GM19397 (cell line): Measurements from ENCODE around the gene MIB2.

Experiments
- ATAC-seq: cut with Tn5 transposase; IDR thresholded peaks from one replicate; pipeline ENCODE4 v1.9.1; 2021; ENCODE audit warnings: mild to moderate bottlenecking, moderate library complexity; ENCODE audit not compliant: unreplicated experiment

The MIB2 gene

DNA sequence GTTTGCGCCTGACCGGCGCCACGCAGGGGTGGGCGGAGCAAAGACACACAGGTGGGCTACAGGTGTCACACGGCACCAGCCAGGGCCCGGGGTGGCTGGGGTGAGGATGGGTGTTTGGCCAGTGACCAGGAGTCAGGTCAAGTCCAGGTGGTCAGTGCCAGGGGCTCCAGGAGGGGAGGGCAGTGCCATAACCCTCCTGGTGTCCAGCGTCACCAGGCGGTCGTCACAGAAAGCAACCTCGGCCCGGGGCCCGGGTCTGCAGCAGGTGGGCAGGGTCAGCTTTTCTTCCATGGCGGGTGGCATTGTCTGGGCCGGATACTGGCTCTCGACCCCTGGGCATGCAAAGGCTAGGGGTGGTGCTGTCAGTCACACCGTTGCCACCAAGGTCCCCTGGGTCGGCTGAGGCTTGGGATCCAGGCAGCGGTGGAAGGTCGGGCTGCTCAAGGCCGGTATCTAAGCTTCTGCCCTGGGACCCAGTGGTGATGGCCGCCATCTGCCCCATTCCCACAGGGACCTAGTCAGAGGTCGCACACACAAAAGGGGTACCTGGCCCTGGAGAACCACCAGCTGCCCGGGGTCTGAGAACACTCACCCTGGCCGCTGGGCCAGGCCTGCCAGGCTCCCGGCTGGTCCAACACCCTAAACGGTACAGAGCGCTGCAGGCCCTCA lies 17.1 kb upstream of the MIB2 start:
- ATAC-seq, result no peak

DNA sequence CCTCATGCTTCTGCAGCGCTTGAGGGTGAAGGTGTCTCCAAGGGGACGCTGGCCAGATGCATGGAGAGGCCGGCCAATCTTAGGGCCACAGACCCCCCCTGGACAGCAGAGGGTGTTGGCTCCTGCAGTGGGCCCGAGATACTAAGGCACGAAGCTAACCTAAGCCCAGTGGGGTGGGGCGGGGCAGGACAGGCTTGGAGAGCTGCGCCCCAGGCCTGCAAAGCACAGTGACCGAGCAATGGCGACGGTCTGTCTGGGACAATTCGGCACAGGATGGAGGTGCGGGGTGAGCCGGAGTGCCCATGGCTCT lies 16.6 kb upstream of the MIB2 start:
- no peak for ATAC-seq

DNA sequence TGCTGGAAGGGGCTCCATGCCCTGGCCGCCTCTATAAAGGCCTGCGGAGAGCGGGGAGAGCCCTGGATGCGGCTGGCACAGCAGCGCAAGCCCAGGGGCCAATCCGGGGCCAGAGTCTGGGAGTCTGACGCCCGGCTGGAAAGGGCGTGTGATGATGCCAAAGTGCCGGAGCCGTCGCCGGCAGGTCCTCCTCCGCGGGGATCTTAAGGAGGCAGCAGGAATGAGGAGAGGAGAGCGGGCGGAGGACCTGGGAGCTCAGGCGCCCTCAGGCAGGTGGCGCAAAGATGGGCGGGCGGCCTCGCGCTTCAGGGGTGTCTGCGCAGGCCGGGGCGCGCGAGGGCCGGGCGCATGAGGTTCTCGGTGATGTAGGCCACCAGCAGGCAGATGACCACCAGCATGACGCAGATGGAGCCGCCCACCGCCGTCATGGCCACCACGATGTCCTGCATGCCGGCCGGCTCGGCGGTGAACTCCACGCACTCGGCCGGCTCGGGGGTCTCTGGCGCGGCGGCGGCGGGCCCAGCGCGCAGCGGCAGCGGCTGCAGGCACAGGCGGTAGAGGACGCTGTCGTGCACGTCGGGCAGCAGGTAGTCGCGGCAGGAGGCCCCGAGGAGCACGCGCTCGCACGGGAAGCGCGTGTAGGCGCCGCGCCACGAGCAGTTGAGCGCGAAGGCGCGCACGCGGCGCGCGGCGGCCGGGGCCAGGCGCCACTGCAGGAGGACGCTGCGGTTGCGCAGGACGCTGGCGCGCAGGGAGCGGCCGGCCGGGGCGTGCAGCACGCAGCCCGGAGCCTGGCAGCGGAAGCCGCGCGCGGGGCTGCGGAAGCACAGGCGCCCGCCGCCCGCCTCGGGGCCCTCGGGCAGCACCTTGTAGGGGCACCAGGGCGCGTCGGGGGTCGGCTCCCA lies 16.0 kb upstream of the MIB2 start:
- no peak for ATAC-seq

DNA sequence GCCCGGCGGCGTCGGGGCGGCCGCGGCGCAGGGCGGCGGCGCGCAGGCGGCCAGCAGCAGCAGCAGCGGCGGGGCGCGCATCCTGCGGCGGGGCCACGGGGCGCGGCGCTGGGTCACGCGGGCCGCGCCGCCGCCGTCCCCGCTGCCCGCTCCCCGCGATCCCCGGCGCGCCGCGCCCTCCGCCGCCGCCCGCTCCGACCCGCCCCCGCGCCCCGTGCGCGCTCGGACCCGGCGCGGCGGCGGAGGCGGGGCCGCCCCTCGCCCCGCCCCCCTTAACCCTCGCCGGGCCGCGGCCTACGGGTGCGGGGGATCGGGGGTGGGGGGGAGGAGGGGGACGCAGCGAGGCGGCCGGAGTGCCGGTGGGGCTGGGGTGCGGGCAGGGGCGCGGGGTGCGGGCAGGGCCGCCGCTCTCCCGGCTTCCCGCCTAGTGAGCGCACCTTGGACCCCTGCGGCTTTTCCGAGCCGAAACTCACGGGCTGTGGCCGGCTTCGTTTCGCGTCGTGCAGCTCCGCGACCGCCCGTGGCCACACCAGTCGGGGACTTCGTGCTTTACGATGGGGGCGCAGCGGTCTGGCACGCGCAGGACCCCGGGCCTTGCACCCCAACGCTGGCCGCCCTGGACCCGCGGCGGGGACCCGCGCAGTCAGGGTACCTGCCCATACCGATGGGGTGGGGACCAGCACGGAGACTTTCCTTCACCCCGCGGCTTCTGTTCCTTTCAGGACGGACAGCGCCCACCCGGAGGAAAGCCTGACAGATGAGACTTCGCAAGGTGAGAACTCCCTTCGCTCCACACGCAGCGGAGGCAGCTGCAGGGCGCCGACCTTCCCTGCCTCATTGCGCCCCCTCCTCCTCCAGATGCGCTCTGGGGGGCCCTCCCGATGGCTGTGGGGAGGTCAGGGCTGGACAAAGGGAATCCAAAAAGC lies 15.1 kb upstream of the MIB2 start, which contains the start of gene FNDC10:
Gene FNDC10, minus strand, starts transcription at position 201 of the 926 bp plus-strand sequence. Its CDS starts 120 bp downstream, at position 81.
- no peak for ATAC-seq

DNA sequence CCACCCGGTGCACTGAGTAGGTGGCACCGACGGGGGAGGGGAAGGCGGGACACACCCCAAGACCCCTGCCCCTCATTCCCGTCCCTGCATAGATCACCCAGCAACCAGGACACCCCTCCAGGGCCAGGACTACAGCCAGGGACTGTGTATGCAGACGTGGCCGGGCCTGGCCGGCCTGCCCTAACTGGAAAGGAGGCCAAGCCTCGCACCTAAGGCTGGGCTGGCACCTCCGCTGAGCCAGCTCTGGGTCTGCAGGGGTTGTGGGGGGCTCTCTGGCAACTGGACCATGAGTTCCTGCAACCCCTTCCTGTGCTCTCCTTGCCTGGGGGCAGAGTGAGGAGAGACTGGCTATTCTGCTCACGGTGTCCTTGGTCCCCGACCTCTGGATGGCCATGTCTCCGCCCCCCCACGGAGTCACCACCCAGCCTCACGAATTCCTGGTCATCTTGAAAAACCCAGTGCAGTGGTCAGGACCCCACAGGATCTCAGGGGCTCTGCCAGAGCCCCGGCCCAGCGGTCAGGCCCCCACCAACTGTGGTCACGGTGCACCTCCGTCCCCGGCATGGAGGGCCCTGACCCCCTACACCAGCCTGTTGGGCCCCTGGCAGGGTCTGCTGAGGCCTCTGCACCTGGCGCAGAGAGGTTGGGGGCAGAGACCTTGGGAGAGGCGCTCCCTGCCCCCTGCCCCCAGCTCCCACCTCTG lies 14.3 kb upstream of the MIB2 start:
- no peak for ATAC-seq

DNA sequence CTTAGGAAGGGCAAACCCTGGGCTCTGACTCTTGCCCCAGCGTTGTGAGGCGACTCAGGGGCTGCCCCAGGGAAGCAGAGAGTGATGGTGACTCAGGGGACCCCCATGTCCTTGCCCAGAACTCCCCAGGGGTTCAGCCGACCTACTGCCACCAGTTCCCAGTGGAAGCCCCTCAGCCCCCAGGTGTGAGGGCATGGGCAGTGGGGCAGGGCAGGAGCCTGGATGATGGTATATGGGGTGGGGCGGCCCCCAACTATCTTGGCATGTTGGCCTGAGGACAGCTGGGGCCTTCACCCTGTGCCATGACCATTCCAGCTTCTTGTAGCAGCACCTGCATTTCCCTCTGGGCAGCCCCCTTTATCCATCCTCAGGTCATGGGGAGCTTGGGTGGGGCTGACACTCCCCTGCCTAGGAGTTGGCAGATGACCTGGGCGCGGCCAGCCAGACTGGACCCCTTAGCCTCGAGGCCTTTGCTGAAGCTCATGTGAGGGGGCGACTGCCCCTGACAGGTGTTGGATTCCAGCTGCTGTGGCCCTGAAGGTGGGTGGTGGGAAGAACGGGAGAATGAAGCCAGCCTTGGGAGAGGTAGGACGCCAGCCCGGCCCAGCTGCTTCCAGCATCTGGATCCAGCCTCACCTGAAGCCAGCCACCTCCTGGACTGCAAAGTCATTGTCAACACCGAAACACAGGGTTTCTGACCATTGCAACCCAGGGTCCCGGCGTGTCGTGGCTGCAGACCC lies 13.6 kb upstream of the MIB2 start:
- ATAC-seq, result no peak

DNA sequence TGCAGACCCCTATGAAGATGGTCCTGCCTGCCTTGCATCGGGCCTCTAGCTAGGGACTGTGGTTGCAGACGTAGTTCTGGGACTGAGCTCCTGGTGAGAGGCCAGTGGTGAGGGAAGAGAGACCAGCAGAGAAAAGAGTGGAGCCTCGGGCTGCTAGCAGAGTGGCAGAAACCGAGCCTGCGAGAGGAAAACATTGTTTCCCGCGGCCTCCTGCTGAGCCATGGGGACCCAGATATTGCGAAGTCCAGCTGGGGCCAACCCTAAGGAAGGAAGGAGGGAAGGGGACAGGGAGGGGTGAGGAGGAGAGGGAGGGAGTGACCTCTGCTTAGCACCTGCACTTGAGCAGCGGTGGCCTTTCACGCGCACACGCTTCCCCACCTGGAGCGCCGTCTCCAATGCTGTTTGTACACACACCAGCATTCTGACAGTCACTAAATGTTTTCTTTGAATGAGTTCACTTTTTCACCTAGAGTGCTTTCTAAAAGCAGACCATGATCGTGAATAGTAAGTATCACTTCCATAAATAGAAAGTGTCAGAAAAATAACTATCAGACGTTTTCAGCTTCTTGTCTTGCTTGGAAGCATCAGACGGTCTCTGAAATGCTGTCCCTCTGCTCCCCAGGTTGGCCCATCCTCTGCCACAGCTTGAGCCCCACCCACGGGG lies 12.9 kb upstream of the MIB2 start:
- ATAC-seq, result no peak

DNA sequence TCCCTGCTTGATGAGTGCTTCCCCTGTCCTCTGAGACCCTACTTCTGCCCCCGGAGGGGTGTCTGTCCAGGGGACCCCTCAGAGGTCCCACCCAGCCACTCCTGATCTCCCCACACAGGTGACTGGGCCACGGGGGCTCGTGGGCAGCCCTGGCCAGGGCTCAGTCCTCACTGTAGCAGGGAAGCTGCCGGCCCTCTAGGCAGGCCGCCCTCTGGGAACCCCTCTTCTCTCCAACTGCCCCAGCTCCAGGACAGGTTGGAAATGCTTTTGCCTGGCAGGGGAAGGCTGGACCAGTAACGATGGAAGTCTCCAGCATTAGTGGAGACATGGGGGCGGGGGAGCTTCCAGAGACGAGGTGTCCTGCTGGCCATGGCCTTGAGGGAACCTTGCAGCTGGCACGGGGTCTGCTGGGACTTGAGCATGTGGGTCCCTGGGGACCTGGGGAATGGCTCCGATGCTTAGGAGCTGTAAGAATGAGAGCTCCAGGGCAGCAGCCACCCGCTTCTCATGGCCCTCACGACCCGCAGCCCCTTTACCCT lies 12.3 kb upstream of the MIB2 start:
- ATAC-seq, result no peak

DNA sequence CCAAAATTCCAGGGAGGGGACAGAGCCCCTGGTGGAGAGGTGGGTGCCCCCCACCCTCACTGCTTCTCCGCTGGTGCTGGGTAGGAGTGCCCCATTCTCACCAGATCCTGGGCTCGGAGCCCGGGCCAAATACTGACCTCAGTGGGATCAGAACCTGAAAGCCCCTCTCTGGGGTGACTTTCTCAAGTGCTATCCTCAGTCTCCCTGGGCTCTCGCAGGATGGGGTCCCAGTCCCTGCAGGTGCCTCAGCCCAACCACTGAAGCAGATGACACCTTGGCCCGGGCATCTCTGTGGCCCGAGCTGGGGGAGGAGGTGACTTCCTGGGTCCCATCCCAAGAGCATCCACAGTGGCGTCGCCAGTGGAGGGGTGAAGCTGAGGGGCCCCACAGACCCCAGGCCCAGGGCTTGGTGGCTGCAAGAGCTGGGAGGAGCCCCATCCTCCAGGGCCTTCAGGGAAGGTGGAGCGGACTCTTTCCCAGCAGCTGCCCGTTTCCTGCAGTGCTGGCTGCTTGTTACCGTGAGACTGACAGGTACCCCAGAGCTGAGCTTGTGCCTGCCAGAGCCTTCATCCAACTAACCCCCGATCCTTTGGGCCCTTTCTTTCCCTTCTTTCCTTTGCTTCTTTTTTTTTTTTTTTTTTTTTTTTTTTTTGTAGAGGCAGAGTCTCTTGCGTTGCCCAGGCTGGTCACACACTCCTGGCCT lies 11.5 kb upstream of the MIB2 start:
- no peak for ATAC-seq

DNA sequence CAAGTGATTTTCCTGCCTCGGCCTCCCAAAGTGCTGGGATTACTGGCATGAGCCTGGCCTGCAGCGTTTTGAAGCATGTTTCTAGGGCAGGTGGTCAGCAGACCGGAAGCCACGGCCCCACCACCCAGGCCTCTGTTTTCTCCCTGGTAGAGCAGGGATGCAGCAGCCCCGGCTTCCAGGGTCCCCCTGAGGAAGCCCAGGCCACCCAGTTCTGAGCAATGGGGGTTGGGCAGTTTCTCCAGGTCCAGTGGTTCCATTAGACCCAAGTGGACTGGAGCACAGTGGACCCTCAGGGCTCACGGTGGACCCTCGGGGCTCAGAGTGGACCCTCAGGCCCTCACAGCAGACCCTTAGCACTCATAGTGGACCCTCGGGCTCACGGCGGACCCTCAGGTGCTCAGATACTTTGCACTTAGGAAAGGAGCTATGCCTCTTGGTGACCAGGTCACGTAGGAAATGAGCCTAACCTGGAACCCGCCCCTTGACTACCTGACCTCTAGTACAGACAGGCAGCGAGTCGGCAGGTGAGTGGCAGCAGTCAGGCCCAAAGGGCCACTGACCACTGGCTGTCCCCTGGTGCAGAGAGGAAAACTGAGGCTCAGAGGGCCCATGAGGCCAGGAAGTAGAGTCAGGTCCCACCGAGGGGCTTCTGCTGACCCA lies 10.8 kb upstream of the MIB2 start:
- ATAC-seq, result no peak

DNA sequence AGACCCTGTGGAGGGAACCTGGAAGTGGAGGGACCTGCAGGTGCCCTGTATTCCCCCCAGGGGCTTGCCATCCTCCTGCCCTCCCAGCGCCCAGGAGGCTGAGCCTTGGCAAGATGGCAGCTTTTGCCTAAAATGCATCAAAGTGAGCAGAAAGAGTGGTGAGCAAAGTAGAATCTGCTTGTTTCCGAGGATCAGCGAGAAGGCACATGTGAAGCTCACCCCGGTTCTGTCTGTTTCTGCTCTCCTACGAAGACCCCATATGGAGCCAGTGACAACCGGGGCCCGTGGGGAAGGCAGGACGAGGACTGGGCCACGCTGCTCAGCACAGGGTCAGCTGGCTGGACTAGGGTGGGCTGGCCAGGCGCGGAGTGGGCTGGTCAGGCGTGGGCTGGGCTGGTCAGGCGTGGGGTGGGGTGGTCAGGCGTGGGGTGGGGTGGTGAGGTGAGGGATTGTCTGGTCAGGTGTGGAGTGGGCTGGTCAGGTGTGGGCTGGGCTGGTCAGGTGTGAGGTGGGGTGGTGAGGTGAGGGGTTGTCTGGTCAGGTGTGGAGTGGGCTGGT lies 10.2 kb upstream of the MIB2 start:
- no peak for ATAC-seq

DNA sequence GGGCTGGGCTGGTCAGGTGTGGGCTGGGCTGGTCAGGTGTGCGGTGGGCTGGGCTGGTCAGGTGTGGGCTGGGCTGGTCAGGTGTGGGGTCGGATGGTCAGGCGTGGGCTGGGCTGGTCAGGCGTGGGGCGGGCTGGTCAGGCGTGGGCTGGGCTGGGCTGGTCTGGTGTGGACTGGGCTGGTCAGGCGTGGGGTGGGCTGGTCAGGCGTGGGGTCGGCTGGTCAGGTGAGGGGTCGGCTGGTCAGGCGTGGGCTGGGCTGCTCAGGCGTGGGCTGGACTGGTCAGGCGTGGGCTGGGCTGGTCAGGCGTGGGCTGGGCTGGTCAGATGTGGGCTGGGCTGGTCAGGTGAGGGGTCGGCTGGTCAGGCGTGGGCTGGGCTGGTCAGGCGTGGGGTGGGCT lies 9.6 kb upstream of the MIB2 start:
- ATAC-seq, result no peak

DNA sequence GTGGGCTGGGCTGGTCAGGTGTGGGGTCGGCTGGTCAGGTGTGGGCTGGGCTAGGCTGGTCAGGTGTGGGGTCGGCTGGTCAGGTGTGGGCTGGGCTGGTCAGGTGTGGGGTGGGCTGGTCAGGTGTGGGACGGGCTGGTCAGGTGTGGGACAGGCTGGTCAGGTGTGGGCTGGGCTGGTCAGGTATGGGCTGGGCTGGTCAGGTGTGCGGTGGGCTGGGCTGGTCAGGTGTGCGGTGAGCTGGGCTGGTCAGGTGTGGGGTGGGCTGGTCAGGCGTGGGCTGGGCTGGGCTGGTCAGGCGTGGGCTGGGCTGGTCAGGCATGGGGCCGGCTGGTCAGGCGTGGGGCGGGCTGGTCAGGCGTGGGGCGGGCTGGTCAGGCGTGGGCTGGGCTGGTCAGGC lies 9.1 kb upstream of the MIB2 start:
- no peak for ATAC-seq

DNA sequence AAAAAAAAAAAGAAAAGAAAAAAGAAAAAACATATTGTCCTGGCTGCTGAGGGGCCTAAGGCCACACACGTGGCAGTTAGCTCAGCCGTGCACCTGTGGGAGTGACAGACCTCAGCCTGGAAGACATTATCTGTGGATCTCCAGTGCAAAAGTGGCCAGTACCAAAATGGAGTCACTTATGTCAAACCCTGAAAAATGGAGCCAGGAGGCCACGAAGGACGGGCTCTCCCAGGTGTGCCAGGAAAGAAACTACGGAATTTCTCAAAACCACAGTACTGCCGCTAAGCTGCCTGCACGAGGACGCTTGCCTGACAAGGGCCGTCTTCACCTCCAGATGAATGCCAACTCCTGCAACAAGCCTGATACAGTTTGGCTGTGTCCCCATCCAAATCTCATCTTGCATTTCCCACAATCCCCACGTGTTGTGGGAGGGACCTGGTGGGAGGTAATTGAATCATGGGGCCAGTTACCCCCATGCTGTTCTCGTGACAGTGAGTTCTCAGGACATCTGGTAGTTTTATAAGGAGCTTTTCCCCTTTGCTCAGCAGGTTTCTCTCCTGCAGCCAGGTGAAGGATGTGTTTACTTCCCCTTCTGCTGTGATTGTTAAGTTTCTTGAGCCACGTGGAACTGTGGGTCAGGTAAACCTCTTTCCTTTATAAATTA lies 5.3 kb upstream of the MIB2 start:
- ATAC-seq, result no peak

DNA sequence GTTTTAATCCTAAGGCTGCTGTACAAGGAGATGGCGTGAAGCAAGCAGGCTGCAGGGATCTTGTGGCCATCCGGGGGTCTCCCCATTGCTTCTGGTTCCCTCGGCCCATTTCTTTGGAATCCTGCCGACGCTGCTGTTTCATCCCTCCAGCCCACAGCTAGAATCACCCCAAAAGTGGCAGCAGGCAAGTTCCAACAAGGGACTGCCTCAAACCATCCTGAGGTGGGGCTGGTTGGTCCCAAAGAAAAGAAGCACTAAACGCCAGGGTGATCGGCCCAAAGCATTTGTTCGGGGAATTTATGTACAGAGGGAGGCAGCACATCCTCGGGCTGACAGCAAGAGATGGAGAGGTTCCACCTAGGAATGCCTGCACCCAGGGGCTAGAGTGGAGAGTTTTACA lies 4.5 kb upstream of the MIB2 start:
- ATAC-seq, result no peak

DNA sequence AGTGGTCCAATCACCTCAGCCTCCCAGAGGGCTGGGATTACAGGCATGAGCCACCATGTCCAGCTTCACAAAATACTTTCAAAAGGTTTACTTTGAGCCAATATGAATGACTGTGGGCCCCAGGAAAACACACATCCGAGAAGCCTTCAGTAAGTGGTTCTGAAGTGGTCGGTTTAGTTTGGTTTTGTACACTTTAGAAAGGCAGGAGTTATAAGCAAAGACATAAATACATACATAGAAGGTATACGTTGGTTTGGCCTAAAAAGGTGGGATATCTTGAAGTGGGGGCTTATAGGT lies 3.2 kb upstream of the MIB2 start:
- no peak for ATAC-seq

DNA sequence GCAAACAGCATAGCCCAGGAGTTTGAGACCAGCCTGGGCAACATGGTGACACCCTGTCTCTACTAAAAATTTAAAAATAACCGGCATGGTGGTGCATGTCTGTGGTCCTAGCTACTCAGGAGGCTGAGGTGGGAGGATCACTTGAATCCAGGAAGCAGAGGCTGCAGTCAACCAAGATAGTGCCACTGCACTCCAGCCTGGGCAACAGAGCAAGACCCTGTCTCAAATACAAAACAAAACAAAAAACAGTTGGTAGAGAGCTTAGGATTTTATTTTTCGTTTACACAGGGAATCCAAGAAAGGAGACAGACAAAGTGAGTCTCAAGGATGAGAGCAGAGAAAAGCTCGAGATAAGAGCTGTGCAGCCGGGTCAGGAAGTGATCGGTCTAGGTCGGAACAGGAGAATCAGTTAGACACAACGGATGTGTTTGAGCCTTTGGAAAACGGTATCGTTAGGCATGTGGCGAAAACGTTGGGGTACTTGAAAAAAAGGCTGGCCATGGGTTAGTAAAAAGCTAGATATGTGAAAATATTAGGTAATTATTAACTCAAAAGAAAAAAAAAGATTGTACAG lies 1.7 kb upstream of the MIB2 start:
- no peak for ATAC-seq
